Left lobe of liver (tissue), 2 donors: ENCODE results near the gene CTBS. TPM values are rescaled to one million over a fixed set of nuclear protein-coding genes. Genes with fewer than 3 reads are reported as not detected.

Experiments used
- ATAC-seq: fragments of 200-7000 bp; cut with Tn5 transposase; one replicate; pipeline ENCODE4 v1.9.1; 2020; ENCODE audit warnings: mild to moderate bottlenecking, moderate library complexity
- DNase-seq: peaks from one replicate; pipeline ENCODE4 v3.0.0-alpha.2; 2020; ENCODE audit warnings: low spot score
- total RNA-seq: library from RNA; stranded (reverse); gene quantifications from one replicate; pipeline ENCODE4 v1.2.1, GENCODE V29; 2021
- donor health status: DM: no; HTN: no; CAD: no; lungs with moderate emphysema.
- donor health status: DM: no; HTN: yes; CAD: no.

CTBS gene
- total RNA-seq, 1 donor from 2014 or later, result 27.2 TPM

GRCh38 chr1:84506729-84507453 is 67.3 kb downstream of the CTBS start:
- DNase-seq, result no peak
- ATAC-seq, result no peak

- ATAC-seq, result peak; percentile 89
Measured at GRCh38 chr1:84506002-84506728, 68.1 kb downstream of the CTBS start, which contains the start of the genes GNG5 and SPATA1. TSS of gene GNG5 (minus strand) at chr1:84506581. CDS start at chr1:84506091, 490 bp downstream. TSS of gene SPATA1 (plus strand) at chr1:84506386. CDS start at chr1:84516360, 9,974 bp downstream.

DNA sequence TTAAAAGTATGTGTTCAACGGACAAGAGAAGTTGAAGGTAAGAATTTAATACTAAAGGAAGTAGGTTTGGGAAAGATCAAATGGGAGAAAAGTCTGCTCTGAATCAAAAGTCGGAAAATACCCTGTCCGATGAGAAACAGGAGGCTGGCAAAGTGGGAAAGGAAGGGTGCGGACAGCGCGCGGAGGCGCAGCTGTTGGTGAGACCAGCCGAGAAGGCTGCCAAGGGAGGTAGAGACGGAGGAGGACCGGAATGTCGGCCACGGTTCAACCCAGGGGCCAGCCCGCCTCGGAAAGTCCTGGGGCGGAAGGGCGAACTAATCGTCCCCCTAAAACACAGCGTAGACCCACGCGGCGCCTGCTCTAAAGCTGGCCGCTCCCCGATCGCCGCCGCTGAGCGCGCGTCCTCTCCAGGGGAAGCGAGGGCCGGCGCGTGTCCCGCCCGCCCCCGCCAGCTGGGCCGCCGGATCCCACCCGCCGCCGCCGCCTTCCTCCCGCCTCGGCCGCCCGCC is 68.7 kb downstream of the CTBS start:
- no peak for DNase-seq
- peak; percentile 60 for ATAC-seq

More at GRCh38 chr1:84506002-84506728, 68.1 kb downstream of the CTBS start, which contains the start of the genes GNG5 and SPATA1:
- DNase-seq, result peak; percentile 99

DNA sequence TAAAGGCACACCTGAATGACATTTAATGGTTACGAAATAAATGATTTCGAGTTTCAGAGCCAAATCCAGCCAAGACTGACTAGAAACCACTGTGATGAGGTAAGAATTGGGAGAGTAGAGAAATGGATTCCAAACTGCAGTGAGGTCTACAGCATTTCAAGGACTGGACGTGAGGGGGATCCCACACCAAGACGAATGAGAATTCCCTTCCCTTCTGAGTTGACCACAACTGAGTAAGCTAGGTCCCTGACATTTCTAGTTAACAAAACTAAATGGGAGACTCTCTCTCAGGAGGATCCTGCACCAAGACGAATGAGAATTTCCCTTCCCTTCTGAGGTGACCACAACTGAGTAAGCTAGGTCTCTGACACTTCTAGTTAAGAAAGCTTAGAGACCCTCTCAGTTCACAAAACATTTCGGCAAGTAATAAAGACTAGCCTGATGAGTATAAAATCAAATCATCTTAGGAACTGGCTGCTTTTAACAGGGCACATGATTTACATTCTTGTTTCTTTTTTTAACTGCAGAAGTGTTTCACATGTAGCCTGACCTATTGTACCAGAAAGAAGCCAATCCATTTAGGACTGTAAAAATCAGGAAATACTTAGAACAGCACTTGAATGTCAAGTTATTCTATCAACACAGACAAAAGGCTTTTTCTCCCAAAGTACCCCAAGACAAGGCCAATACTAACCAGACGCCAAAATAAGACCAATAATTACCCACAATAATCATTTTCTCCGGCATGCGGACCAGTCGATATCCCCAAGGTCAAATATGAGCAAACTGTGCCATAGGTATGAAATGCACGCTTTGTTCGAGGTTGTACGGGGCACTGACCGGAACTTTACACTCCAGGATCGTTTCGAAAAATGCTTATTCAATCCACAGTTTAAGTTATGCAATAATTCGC is 69.4 kb downstream of the CTBS start:
- DNase-seq (peak; percentile 63), ATAC-seq (peak; percentile 19)

DNA sequence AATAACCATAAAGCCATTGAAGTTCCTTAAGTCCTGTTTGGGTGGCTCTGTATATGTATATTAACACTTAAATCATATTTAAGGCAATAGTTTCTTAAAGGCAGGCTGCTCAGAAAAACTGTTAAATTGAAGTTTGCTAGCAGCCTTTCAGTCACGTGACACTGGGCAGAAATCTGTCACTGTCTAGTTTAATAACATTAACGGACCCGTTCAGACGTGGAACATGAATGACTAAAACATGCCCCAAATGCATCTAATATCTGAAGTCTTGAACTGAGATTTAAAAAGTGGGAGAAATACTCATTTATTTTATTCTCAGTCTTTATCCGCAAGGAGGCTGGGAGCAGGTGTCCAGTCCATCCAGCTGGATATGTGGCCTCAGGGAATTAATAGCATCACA is 71.3 kb downstream of the CTBS start:
- DNase-seq, result no peak
- ATAC-seq, result no peak

Other genes starting within 250 kb of the CTBS start
- not detected for gene DNASE2B, start 176.0 kb downstream of the CTBS start, total RNA-seq
- 8.6 TPM for gene RPF1, start 95.2 kb downstream of the CTBS start, total RNA-seq
- gene SPATA1, start 68.1 kb downstream of the CTBS start, total RNA-seq, result 1.6 TPM
- gene GNG5, start 67.9 kb downstream of the CTBS start, total RNA-seq, result 45.0 TPM
- gene SSX2IP, start 116.0 kb upstream of the CTBS start, total RNA-seq, result 15.8 TPM